ENCODE measurements around the gene ANKRD6. TPM values are rescaled to one million over a fixed set of nuclear protein-coding genes. Genes with fewer than 3 reads are reported as not detected.

The ANKRD6 gene
- total RNA-seq, 1 experiment from 2014 or later: 5.6 TPM

DNA sequence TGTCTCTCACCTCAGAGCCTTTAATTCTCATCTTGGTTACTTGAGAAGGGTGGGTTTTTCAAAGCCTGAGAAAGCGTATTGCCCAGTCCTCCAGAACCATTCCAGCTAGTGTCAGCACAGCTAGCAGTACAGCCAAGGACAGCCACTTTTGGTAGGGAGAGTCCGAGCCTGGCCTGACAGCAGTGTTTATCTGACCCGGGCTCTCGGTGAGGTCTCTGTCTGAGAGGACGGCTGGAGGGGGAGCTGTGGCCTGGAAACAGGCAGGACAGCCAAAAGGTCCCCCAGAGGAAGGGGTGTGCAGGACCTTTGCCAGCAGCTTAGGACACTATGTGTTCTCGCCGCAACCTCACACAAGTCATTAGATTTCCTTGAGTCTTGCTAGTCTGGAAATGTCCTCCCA is 166.8 kb downstream of the ANKRD6 start:
- no peak for DNase-seq
- Histone ChIP-seq H3K9ac (ENCODE audit: extremely low read depth, insufficient read length, low read length) (no peak overlapping the region), H3K79me1 (ENCODE audit: insufficient read depth, low read depth, low read length, poor library complexity, severe bottlenecking) (no peaks in the 10 kb centered on the region), H2AFZ (ENCODE audit: low read length) (no peak overlapping the region), H3K18ac (ENCODE audit: insufficient read length, low read depth, low read length) (no peak overlapping the region), H3K14ac (ENCODE audit: insufficient read depth, low read length) (no peak overlapping the region), H3K4me2 (ENCODE audit: insufficient read depth, insufficient read length, low read length) (no peak overlapping the region), H3K27ac (ENCODE audit: insufficient read length, low read depth, low read length) (no peak overlapping the region), H3K56ac (ENCODE audit: insufficient read length, low read depth, low read length) (no peak overlapping the region), H3T11ph (ENCODE audit: low read length) (no peak overlapping the region), H3K4me1 (ENCODE audit: insufficient read depth, low read length) (no peaks in the 10 kb centered on the region), H4K8ac (replicated peaks; ENCODE audit: insufficient read length, low read depth, low read length) (no peak overlapping the region), H4K5ac (ENCODE audit: insufficient read length, low read depth, low read length) (no peak overlapping the region), H3K23ac (ENCODE audit: insufficient read length, low read depth, low read length) (no peak overlapping the region), H2AK5ac (ENCODE audit: insufficient read length, low read length) (no peak overlapping the region), H2BK20ac (ENCODE audit: low read depth, low read length, poor library complexity, severe bottlenecking) (no peak overlapping the region), H3K23me2 (ENCODE audit: insufficient read length, low read depth, low read length, poor library complexity, severe bottlenecking) (no peaks in the 10 kb centered on the region), H3K27me3 (ENCODE audit: insufficient read depth, low read length) (no peaks in the 10 kb centered on the region; the same call in 1 of the 2 replicates), H4K20me1 (ENCODE audit: control insufficient read depth, insufficient read depth, insufficient read length) (no peaks in the 10 kb centered on the region), H3K79me2 (ENCODE audit: insufficient read depth, low read length) (no peaks in the 10 kb centered on the region), H3K4ac (ENCODE audit: low read depth, low read length) (no peak overlapping the region), H3K9me3 (ENCODE audit: control insufficient read depth, low read depth, low read length) (no peaks in the 10 kb centered on the region), H4K91ac (ENCODE audit: insufficient read length, low read depth, low read length) (no peak overlapping the region), H2BK12ac (ENCODE audit: insufficient read length, low read depth, low read length) (no peak overlapping the region), H2BK5ac (ENCODE audit: insufficient read length, low read length) (no peak overlapping the region), H2BK15ac (ENCODE audit: low read depth, low read length) (no peak overlapping the region), H2BK120ac (ENCODE audit: low read depth, low read length, poor library complexity, severe bottlenecking) (no peak overlapping the region)
- no peaks in the 10 kb centered on the region for H3K27me3 Mint-ChIP-seq (ENCODE audit: low read depth)
- 0 out of 4 replicates have a peak, but pooled peaks cover 0 to 4% of the 10 kb centered on the region in 2 experiments for H3K4me1 Mint-ChIP-seq
- H3K36me3 Mint-ChIP-seq (ENCODE audit: insufficient read depth in 1 of 3, low read depth in 3 of 3): no peaks in the 10 kb centered on the region
- H3K27ac Mint-ChIP-seq: no peak overlapping the region
- no peaks in the 10 kb centered on the region for H3K9me3 Mint-ChIP-seq
- no CpG with 5 or more reads among the region's 7 CpGs for WGBS (ENCODE audit: extremely low coverage, insufficient read length, low lambda C conversion rate)
- TF ChIP-seq, protein P1, sequence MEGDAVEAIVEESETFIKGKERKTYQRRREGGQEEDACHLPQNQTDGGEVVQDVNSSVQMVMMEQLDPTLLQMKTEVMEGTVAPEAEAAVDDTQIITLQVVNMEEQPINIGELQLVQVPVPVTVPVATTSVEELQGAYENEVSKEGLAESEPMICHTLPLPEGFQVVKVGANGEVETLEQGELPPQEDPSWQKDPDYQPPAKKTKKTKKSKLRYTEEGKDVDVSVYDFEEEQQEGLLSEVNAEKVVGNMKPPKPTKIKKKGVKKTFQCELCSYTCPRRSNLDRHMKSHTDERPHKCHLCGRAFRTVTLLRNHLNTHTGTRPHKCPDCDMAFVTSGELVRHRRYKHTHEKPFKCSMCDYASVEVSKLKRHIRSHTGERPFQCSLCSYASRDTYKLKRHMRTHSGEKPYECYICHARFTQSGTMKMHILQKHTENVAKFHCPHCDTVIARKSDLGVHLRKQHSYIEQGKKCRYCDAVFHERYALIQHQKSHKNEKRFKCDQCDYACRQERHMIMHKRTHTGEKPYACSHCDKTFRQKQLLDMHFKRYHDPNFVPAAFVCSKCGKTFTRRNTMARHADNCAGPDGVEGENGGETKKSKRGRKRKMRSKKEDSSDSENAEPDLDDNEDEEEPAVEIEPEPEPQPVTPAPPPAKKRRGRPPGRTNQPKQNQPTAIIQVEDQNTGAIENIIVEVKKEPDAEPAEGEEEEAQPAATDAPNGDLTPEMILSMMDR (conservative IDR thresholded peaks at IDR 0.05): no peak
- H3K4me3 Mint-ChIP-seq: no peak overlapping the region
